HCT116 (cell line): Measurements from ENCODE around the gene ATP1A2.

Experiments used
- CTCF ChIP-seq, 3 experiments: fragments of 200-600 bp in 1 of 3; sonication (generic) in 1 of 3; IDR thresholded peaks in 2 of 3; conservative IDR thresholded peaks in 1 of 3; 2 replicates each; pipeline ENCODE4 v1.5.1; 2012 to 2017; ENCODE audit warnings: low read depth in 2 of 3, low read length in 2 of 3, antibody characterized with exemption in 1 of 3, borderline replicate concordance in 1 of 3, control low read depth in 1 of 3, mild to moderate bottlenecking in 1 of 3, mixed read lengths in 1 of 3, mixed run types in 1 of 3, moderate library complexity in 1 of 3; ENCODE audit not compliant: insufficient read depth in 1 of 3
- MAX ChIP-seq: IDR thresholded peaks from 2 replicates; pipeline ENCODE4 v1.6.1; 2012

GRCh38 chr1:160117709-160118183 is 2.2 kb downstream of the ATP1A2 start:
- TF ChIP-seq MAX (no peak), CTCF (IDR thresholded peaks at IDR 0.05 in 2 of 3, conservative IDR thresholded peaks at IDR 0.05 in 1 of 3; ENCODE audit: borderline replicate concordance in 1 of 3, insufficient read depth in 1 of 3, low read depth in 2 of 3, low read length in 2 of 3) (no peak)
